ENCODE data around the gene SDK1.

SDK1 gene

GRCh38 chr7:3887096-3887690, 586.1 kb downstream of the SDK1 start:
- no peak for DNase-seq (ENCODE audit: low read depth in 2 of 2)

- no peak for DNase-seq (ENCODE audit: low read depth in 2 of 2)
Observed at GRCh38 chr7:3888096-3888495, 587.0 kb downstream of the SDK1 start.

GRCh38 chr7:3892157-3892556, 591.1 kb downstream of the SDK1 start:
- DNase-seq (ENCODE audit: low read depth in 2 of 2): no peak

- DNase-seq (ENCODE audit: low read depth in 2 of 2): no peak
Observed at GRCh38 chr7:3892686-3893085, 591.6 kb downstream of the SDK1 start.

GRCh38 chr7:3893151-3893788, 592.2 kb downstream of the SDK1 start:
- no peak for DNase-seq (ENCODE audit: low read depth in 2 of 2)

- no peak for DNase-seq (ENCODE audit: low read depth in 2 of 2)
Observed at GRCh38 chr7:3893789-3894153, 592.7 kb downstream of the SDK1 start.

- no peak for DNase-seq (ENCODE audit: low read depth in 2 of 2)
Observed at GRCh38 chr7:3895341-3896116, 594.5 kb downstream of the SDK1 start.

GRCh38 chr7:3896169-3896765, 595.2 kb downstream of the SDK1 start:
- DNase-seq (ENCODE audit: low read depth in 2 of 2): no peak

- peak in 1 of 2 experiments; percentile 3 for DNase-seq (ENCODE audit: low read depth in 2 of 2)
Observed at GRCh38 chr7:3897430-3898372, 596.6 kb downstream of the SDK1 start.

- DNase-seq (ENCODE audit: low read depth in 2 of 2): peak in 1 of 2 experiments; percentile 1
Observed at GRCh38 chr7:3899559-3899991, 598.5 kb downstream of the SDK1 start.

- no peak for DNase-seq (ENCODE audit: low read depth in 2 of 2)
Observed at GRCh38 chr7:3908153-3908552, 607.1 kb downstream of the SDK1 start.

GRCh38 chr7:3909128-3909527, 608.1 kb downstream of the SDK1 start:
- no peak for DNase-seq (ENCODE audit: low read depth in 2 of 2)

GRCh38 chr7:3910054-3910453, 609.0 kb downstream of the SDK1 start:
- no peak for DNase-seq (ENCODE audit: low read depth in 2 of 2)

GRCh38 chr7:3911685-3912084, 610.6 kb downstream of the SDK1 start:
- no peak for DNase-seq (ENCODE audit: low read depth in 2 of 2)

GRCh38 chr7:3912291-3912690, 611.2 kb downstream of the SDK1 start:
- no peak for DNase-seq (ENCODE audit: low read depth in 2 of 2)

- DNase-seq (ENCODE audit: low read depth in 2 of 2): no peak
Observed at GRCh38 chr7:3914051-3914775, 613.2 kb downstream of the SDK1 start.

GRCh38 chr7:3915337-3915878, 614.4 kb downstream of the SDK1 start:
- DNase-seq (ENCODE audit: low read depth in 2 of 2): no peak

GRCh38 chr7:3916146-3916545, 615.1 kb downstream of the SDK1 start:
- no peak for DNase-seq (ENCODE audit: low read depth in 2 of 2)

- DNase-seq (ENCODE audit: low read depth in 2 of 2): no peak
Observed at GRCh38 chr7:3917436-3917835, 616.4 kb downstream of the SDK1 start.

- no peak for DNase-seq (ENCODE audit: low read depth in 2 of 2)
Observed at GRCh38 chr7:3918576-3918975, 617.5 kb downstream of the SDK1 start.
